Parathyroid adenoma (tissue), 2 donors: ENCODE data around the gene MAP2K7.

Source experiments
- H2AFZ ChIP-seq: fragments of 300-600 bp; sonication (generic); one replicate; pipeline ENCODE4 v1.7.0; 2017; ENCODE audit warnings: antibody characterized with exemption, mild to moderate bottlenecking
- H3K27ac ChIP-seq: fragments of 300-600 bp; sonication (generic); one replicate; pipeline ENCODE4 v1.7.0; 2017
- H3K27me3 ChIP-seq: fragments of 300-600 bp; sonication (generic); one replicate; pipeline ENCODE4 v1.7.0; 2017; ENCODE audit warnings: low read length; ENCODE audit not compliant: control insufficient read depth, insufficient read depth
- H3K36me3 ChIP-seq: fragments of 300-600 bp; sonication (generic); one replicate; pipeline ENCODE4 v1.7.0; 2017; ENCODE audit warnings: low read length; ENCODE audit not compliant: control insufficient read depth, insufficient read depth
- H3K4me1 ChIP-seq: fragments of 300-600 bp; sonication (generic); one replicate; pipeline ENCODE4 v1.7.0; 2017; ENCODE audit warnings: control low read depth
- H3K4me2 ChIP-seq: fragments of 300-600 bp; sonication (generic); one replicate; pipeline ENCODE4 v1.7.0; 2017; ENCODE audit warnings: low read length
- H3K4me3 ChIP-seq: fragments of 300-600 bp; sonication (generic); one replicate; pipeline ENCODE4 v1.7.0; 2017; ENCODE audit warnings: low read depth, low read length
- H3K79me2 ChIP-seq: fragments of 300-600 bp; sonication (generic); one replicate; pipeline ENCODE4 v1.7.0; 2017; ENCODE audit warnings: control low read depth
- H3K9ac ChIP-seq: fragments of 300-600 bp; sonication (generic); one replicate; pipeline ENCODE4 v1.7.0; 2017; ENCODE audit warnings: mild to moderate bottlenecking
- H3K9me3 ChIP-seq: fragments of 300-600 bp; sonication (generic); one replicate; pipeline ENCODE4 v1.7.0; 2017; ENCODE audit warnings: low read length; ENCODE audit not compliant: control insufficient read depth
- CTCF ChIP-seq: fragments of 300-600 bp; sonication (generic); IDR thresholded peaks from one replicate; pipeline ENCODE4 v1.7.0; 2017; ENCODE audit warnings: antibody characterized with exemption, mild to moderate bottlenecking
- donor health status: primary hyperparathyroidism.

MAP2K7 gene

GRCh38 chr19:7864690-7865074 is 39.0 kb upstream of the MAP2K7 start:
- Histone ChIP-seq H3K9me3 (no peaks in the 10 kb centered on the region), H3K4me1 (no peaks in the 10 kb centered on the region), H3K27ac (no peak overlapping the region), H3K9ac (no peak overlapping the region), H3K27me3 (no peaks in the 10 kb centered on the region), H3K4me2 (no peak overlapping the region), H2AFZ (no peak overlapping the region), H3K79me2 (no peaks in the 10 kb centered on the region), H3K4me3 (no peak overlapping the region), H3K36me3 (no peaks in the 10 kb centered on the region)
- no peak for TF ChIP-seq CTCF

DNA sequence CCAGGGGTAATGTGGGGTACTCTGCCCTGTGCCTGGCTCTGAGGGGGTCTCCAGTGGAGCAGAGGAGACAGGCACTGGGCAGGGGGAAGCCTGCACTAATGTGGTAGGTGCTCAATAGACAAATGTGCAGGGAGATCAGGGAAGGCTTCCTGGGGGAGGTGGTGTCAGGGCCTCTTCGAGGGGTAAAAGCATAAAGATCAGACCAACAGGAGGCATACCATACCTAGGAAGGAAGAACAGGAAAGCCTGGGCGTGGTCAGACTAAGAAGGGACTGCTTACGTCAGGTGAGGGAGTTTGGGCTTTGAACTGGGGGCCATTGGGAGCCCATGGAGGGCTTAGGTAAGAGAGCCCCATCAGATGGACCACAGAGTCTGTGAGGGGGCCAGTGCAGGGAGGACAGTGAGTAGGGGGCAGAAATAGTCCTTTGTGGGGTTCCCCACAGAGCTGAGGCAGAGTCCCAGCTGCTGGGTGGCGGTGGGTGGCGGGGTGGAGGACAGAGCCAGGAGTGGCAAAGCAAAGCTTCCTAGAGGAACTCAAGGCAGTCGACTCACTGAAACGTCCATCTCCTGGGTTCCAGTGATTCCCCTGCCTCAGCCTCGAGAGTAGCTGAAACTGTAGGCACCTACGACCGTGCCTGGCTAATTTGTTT is 38.3 kb upstream of the MAP2K7 start:
- Histone ChIP-seq H3K27ac (no peak overlapping the region), H3K36me3 (no peaks in the 10 kb centered on the region), H2AFZ (no peak overlapping the region), H3K27me3 (no peaks in the 10 kb centered on the region), H3K9me3 (no peaks in the 10 kb centered on the region), H3K4me1 (no peaks in the 10 kb centered on the region), H3K79me2 (no peaks in the 10 kb centered on the region), H3K4me2 (no peak overlapping the region), H3K4me3 (no peak overlapping the region), H3K9ac (no peak overlapping the region)
- no peak for TF ChIP-seq CTCF

DNA sequence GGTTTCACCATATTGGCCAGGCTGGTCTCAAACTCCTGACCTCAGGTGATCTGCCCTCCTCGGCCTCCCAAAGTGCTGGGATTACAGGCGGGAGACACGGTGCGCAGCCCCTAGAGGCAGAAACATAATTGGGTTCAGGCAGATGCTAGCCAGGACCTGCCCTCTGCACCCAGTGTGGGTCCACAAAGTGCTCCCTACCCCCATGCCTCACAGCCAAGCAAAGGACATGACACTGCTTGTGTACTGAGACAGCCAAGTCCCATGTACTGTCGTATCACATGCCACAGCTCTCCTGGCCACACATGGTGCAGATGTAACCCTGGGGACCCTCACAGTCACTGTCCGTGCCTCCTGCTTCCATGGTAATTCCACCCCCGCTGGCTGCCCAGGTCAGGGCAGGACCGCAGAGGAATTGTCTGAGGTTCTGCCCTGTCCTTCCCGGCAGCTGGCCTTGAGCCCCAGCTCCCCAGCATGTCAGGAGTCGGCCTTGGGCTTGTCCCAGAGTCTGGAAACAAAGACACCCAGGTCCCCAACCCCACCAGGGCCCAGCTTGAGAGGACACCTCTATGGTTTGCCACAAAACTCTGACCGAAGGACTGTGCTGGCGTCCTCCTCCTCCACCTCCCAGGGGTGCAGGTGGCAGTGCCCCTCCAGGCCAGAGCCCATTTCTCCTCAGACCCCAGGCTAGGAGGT is 37.1 kb upstream of the MAP2K7 start:
- Histone ChIP-seq H3K27ac (no peak overlapping the region), H3K79me2 (no peaks in the 10 kb centered on the region), H3K9me3 (no peaks in the 10 kb centered on the region), H3K4me3 (no peak overlapping the region), H2AFZ (no peak overlapping the region), H3K4me2 (no peak overlapping the region), H3K9ac (no peak overlapping the region), H3K4me1 (peaks cover 4% of the 10 kb centered on the region), H3K27me3 (no peaks in the 10 kb centered on the region), H3K36me3 (no peaks in the 10 kb centered on the region)
- no peak for TF ChIP-seq CTCF

DNA sequence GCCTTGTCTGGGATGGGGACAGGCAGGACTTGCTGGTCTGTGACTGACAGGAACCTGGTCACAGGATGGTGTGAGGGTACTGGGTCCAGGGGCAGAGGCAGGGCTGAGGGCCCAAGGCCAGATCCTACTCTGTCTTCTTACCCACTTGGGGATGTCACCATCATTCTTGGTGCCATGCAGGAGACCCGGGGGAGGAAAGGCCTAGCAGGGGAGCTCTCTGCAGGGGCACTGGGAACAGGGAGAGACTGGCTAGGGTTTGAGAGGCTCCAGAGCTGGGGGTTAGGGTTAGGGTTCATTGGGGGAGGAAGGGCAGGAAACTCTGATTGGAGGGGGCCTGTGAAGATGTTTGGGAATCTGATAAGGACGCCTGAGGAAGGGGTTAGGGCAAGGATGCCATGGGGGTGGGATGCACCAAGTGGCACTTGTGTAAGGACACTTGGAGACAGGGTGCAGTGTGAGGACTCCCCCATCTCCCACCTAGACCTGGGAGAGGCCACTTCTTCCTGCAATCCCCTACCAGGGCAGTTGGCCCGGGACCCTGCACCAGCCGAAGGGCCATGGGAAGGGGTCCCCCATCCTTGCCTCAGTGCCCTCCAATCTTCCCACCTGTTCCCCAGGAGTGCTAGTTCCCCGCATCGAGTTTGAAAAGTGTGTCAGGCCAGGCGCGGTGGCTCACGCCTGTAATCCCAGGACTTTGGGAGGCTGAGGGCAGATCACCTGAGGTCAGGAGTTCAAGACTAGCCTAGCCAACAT is 36.4 kb upstream of the MAP2K7 start:
- Histone ChIP-seq H3K79me2 (no peaks in the 10 kb centered on the region), H3K4me2 (no peak overlapping the region), H3K36me3 (no peaks in the 10 kb centered on the region), H3K4me1 (peaks cover 8% of the 10 kb centered on the region), H2AFZ (no peak overlapping the region), H3K4me3 (no peak overlapping the region), H3K9me3 (no peaks in the 10 kb centered on the region), H3K9ac (no peak overlapping the region), H3K27ac (no peak overlapping the region), H3K27me3 (no peaks in the 10 kb centered on the region)
- no peak for TF ChIP-seq CTCF
